HUES48 (cell line): Measurements from ENCODE around the gene ROR1.
"Not testable (repeated sequence)": the region's sequence is repeated elsewhere in the genome, so short reads cannot be mapped to it uniquely, and the experiment has no call there.

ENCODE experiments used
- H3K27ac ChIP-seq: one replicate; pipeline ENCODE4 v1.7.0; 2013; ENCODE audit warnings: low read depth, low read length, inconsistent platforms
- H3K27me3 ChIP-seq: 2 replicates; pipeline ENCODE4 v1.6.1; 2013; ENCODE audit warnings: mild to moderate bottlenecking, low read length; ENCODE audit not compliant: control insufficient read depth, insufficient read depth
- H3K36me3 ChIP-seq: 2 replicates; pipeline ENCODE4 v1.6.1; 2013; ENCODE audit warnings: low read length; ENCODE audit not compliant: control insufficient read depth, insufficient read depth
- H3K4me1 ChIP-seq: 2 replicates; pipeline ENCODE4 v1.6.1; 2013; ENCODE audit warnings: mild to moderate bottlenecking, low read length; ENCODE audit not compliant: control insufficient read depth, insufficient read depth
- H3K4me3 ChIP-seq: 2 replicates; pipeline ENCODE4 v1.5.1; 2013; ENCODE audit warnings: mild to moderate bottlenecking, low read depth, low read length
- H3K9ac ChIP-seq: 2 replicates; pipeline ENCODE4 v1.6.1; 2013; ENCODE audit warnings: mild to moderate bottlenecking, low read depth, low read length, moderate library complexity
- H3K9me3 ChIP-seq: 2 replicates; pipeline ENCODE4 v1.6.1; 2013; ENCODE audit warnings: low read length; ENCODE audit not compliant: control insufficient read depth, insufficient read depth

ROR1 gene

DNA sequence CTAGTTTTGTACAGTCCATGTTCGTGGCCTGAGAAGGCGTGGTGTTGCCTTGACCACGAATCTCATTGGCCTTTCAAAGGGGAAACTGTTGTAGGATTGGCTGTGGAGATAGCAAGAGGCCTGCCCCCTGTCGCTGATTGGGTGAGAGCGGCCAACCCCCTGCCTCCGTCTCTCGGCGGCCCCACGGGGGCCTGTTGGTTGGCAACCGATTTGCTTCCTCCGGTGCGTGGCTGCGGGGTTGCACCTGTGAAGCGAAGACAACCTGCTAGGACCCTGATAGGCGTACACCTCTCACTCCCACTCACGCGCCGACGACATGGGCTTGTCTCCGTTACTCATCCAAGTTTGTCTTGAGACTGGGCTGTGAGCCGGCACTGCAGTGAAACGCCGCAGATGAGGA is 429.6 kb downstream of the ROR1 start, which contains the start of gene UBE2U:
Gene UBE2U, plus strand, starts transcription at position 204 of the 400 bp plus-strand sequence. CDS start 428 bp downstream, outside the sequence.
- Histone ChIP-seq H3K36me3 (no peaks in the 10 kb centered on the region), H3K27ac (no peak within 1 kb of the TSS), H3K4me1 (no peaks in the 10 kb centered on the region), H3K9ac (no peak within 1 kb of the TSS), H3K27me3 (no peaks in the 10 kb centered on the region), H3K9me3 (no peaks in the 10 kb centered on the region), H3K4me3 (no peak within 1 kb of the TSS)

DNA sequence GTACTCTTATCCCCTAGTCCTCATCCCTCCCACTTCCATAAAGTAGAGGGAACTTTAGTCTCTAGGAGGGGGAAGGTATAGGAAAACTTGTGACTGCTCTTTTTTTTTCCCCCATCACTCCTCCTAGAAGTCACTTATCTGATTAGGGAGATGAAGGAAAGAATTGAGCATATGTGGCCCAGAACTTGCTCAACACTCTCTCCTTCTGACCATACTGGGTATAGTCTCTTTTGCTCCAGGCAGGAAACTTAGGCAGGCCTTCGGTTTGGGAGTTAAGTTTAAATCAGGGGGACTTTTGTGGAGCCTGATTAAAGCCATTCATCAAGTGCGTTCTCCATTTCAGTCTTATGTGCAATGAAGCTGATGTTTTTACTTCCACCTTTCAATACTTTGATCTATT is 435.4 kb downstream of the ROR1 start:
- H3K4me1 ChIP-seq, result no peaks in the 10 kb centered on the region
- no peak overlapping the region for H3K27ac ChIP-seq
- H3K27me3 ChIP-seq, result no peaks in the 10 kb centered on the region
- H3K9me3 ChIP-seq, result no peaks in the 10 kb centered on the region
- H3K4me3 ChIP-seq, result no peak overlapping the region
- no peaks in the 10 kb centered on the region for H3K36me3 ChIP-seq
- no peak overlapping the region for H3K9ac ChIP-seq

DNA sequence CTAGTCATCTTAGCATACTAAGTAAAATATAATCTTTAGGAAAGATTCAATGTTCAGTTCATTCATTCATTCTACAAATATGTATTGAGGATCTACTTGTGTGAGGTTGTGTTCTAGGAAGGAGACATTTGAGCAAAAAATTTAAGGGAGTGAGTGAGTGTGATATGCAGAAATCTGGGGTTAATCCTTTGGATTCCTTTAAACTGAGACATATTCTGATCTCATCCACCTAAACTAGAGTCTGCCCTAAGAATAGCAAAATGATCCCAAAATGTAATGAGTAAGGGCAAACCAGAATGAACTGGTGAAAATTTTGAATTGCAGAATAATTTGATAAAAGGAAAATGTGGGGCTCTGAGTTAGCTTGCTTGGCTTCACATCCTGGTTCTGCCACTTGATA is 438.2 kb downstream of the ROR1 start:
- Histone ChIP-seq H3K4me3 (no peak overlapping the region), H3K36me3 (no peaks in the 10 kb centered on the region), H3K27ac (no peak overlapping the region), H3K9me3 (no peaks in the 10 kb centered on the region), H3K9ac (no peak overlapping the region), H3K27me3 (no peaks in the 10 kb centered on the region), H3K4me1 (no peaks in the 10 kb centered on the region)

DNA sequence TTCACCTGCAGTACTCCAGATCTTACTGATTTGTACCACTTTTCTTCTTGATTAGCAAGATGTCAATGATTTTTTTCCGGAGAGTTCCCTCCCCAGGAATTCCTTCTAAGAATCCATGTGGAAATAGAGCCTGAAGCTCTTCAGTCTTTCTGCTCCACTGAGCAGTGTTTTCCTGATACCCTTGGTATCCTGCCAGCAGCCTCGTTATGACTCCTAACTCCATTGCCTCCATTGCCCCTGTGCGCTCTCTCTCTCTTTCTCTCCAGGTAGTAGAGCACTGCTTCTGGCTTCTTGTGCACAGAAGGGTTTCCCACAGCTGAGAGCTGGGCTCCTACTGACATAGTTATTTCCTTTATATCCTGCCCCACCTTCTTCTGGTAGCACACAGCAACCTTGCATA is 441.8 kb downstream of the ROR1 start:
- H3K9ac ChIP-seq, result no peak overlapping the region
- H3K27ac ChIP-seq, result no peak overlapping the region
- H3K27me3 ChIP-seq, result no peaks in the 10 kb centered on the region
- H3K4me1 ChIP-seq, result no peaks in the 10 kb centered on the region
- H3K36me3 ChIP-seq, result no peaks in the 10 kb centered on the region
- no peaks in the 10 kb centered on the region for H3K9me3 ChIP-seq
- no peak overlapping the region for H3K4me3 ChIP-seq

DNA sequence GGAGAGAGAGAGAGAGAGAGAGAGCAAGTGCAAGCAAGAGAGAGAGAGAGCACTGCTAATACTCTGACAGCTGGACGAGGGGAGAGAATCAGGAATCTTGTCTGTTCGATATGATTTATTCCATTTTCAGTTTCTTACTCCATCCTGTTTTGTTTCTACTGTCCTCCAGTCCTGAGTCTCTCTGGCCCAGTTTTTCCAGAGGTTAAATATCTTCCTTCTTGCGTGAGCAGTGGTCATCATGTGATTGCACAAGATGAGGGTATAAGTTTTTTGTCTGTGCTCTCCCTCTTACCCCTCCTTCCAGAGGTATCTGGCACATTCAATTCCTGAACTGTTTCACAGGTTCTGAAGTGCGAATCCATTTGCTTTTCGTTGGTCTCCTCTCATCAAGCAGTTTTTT is 446.4 kb downstream of the ROR1 start:
- Histone ChIP-seq H3K4me3 (no peak overlapping the region), H3K4me1 (no peaks in the 10 kb centered on the region), H3K27me3 (no peaks in the 10 kb centered on the region), H3K9me3 (no peaks in the 10 kb centered on the region), H3K9ac (no peak overlapping the region), H3K36me3 (no peaks in the 10 kb centered on the region), H3K27ac (no peak overlapping the region)

DNA sequence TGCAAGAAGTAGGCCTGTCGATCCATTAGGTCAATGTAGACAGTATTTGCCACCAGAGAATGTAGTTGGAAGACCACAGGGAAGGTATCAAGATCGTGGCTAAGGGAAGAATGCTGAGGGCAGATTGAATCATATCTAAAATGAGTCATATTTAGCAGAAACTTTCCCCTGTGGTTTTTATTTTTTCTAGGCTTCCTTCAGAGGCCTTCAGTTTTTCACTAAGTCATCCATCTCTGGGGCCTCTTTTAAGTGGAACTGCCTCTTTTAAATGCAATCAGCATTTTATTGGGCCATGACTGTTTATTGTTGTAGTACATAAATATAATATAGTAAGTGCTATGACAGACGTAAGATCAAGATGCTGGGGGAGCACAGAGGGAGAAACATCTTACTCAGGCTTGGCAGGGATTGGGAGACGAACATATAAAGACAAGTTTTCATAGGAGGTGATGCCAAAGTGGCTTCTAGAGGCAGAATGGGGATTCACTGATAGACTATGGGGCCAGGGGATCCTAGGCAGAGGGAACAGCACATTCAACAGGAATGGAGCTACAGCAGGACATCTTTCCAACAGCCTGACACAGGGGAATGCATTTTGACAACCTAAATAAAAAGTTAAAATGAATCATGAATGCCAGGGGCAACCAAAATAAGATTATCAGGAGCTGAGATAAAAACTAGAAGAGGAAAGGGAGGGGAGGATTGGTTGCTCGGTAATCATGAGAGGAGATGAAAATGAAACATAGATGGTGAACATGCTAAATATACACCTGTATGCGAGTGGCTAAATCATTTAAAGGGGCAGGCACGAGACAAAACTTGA is 449.7 kb downstream of the ROR1 start:
- Histone ChIP-seq H3K4me1 (no peaks in the 10 kb centered on the region), H3K27ac (no peak overlapping the region), H3K9me3 (no peaks in the 10 kb centered on the region), H3K9ac (no peak overlapping the region), H3K36me3 (no peaks in the 10 kb centered on the region), H3K4me3 (no peak overlapping the region), H3K27me3 (no peaks in the 10 kb centered on the region)

DNA sequence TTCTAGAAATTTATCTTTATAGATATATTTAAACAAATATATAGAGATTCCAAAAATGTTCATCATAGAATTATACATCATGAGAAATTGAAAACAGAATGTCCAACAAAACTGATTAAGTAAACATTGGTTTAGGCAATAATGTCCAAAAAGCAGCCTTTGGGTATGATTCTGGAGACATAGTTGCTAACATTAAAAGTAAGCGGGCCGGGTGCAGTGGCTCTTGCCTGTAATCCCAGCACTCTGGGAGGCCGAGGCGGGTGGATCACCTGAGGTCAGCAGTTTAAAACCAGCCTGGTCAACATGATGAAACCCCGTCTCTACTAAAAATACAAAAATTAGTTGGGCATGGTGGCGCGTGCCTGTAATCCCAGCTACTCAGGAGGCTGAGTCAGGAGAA is 450.4 kb downstream of the ROR1 start:
- not testable (repeated sequence) for H3K36me3 ChIP-seq, H3K27ac ChIP-seq, H3K9ac ChIP-seq, H3K4me3 ChIP-seq, H3K27me3 ChIP-seq, H3K4me1 ChIP-seq, H3K9me3 ChIP-seq

DNA sequence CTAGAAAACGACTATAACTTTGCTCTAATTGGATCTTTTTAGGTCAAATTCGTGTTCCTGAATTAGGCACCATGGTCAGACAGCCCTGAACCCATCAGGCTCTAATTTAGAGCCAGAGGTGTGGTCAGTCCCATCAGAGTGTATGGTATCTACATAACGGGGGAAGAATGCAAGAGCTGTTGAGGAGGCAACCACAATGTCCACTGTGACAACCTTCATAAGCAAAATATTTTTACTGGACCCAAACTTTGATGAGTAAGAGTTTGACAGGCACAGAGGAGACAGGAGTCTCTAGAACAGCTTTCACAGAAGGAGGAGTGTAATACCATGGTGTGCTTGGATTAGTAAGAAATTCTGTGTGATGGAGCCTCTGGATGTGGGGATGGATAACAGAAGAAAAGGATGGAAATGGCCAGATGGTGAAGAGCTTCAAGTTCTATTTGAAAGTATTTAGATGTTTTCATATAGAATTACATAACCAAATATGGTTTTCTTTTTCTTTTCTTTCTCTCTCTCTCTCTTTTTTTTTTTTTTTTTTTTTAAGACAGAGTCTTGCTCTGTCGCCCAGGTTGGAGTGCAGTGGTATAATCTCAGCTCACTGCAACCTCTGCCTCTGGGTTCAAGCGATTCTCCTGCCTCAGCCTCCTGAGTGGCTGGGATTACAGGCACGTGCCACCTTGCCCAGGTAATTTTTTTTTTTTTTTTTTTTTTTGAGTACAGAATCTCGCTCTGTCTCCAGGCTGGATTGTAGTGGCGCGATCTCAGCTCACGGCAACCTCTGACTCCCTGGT is 454.5 kb downstream of the ROR1 start:
- Histone ChIP-seq H3K9me3 (no peaks in the 10 kb centered on the region), H3K27ac (no peak overlapping the region), H3K27me3 (no peaks in the 10 kb centered on the region; the same call in 1 of the 2 replicates), H3K4me1 (peaks cover 5% of the 10 kb centered on the region; the same call in 1 of the 2 replicates), H3K4me3 (no peak overlapping the region), H3K9ac (no peak overlapping the region), H3K36me3 (no peaks in the 10 kb centered on the region)

DNA sequence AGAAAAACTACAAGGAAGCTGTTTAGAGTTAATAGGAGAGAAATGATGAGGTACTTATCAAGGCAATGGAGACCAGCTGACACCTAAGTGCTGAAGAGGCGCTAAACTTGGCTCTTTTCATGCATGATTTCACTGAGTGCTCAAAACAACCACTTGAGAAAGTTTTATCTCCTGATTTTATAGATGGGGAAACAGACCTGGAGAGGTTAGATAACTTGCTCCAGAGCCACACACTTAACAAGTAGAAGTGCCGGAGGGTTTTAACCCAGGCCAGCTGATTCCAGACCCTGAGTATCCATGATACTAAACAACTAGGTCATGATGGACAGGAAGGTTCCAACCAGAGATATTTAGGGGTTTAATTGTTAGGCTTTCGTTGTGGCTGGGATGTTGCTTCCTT is 455.5 kb downstream of the ROR1 start:
- no peak overlapping the region for H3K4me3 ChIP-seq
- no peak overlapping the region for H3K27ac ChIP-seq
- H3K9me3 ChIP-seq, result no peaks in the 10 kb centered on the region
- H3K9ac ChIP-seq, result no peak overlapping the region
- H3K36me3 ChIP-seq, result no peaks in the 10 kb centered on the region
- H3K4me1 ChIP-seq, result peaks cover 5% of the 10 kb centered on the region; the same call in 1 of the 2 replicates
- no peaks in the 10 kb centered on the region; the same call in 1 of the 2 replicates for H3K27me3 ChIP-seq
